AG08395 (cell line): ENCODE results near the gene GALNT18.

Source experiments
- DNase-seq: peaks from one replicate; pipeline ENCODE4 v3.0.0; 2012; ENCODE audit warnings: mixed read lengths, low spot score

The GALNT18 gene

GRCh38 chr11:11306855-11307254 lies 314.9 kb downstream of the GALNT18 start:
- no peak for DNase-seq

- no peak for DNase-seq
Measured at GRCh38 chr11:11304550-11304949, 317.3 kb downstream of the GALNT18 start.

- no peak for DNase-seq
Measured at GRCh38 chr11:11302565-11302964, 319.2 kb downstream of the GALNT18 start.

- DNase-seq, result no peak
Measured at GRCh38 chr11:11301212-11301611, 320.6 kb downstream of the GALNT18 start.

GRCh38 chr11:11297578-11297977 lies 324.2 kb downstream of the GALNT18 start:
- DNase-seq, result no peak

GRCh38 chr11:11296434-11296833 lies 325.4 kb downstream of the GALNT18 start:
- DNase-seq, result no peak

- no peak for DNase-seq
Measured at GRCh38 chr11:11294551-11294855, 327.3 kb downstream of the GALNT18 start.

GRCh38 chr11:11293798-11294550 lies 327.8 kb downstream of the GALNT18 start:
- DNase-seq, result no peak

- DNase-seq, result no peak
Measured at GRCh38 chr11:11292839-11293238, 329.0 kb downstream of the GALNT18 start.

GRCh38 chr11:11291041-11292015 lies 330.5 kb downstream of the GALNT18 start:
- DNase-seq, result no peak

GRCh38 chr11:11290354-11290753 lies 331.5 kb downstream of the GALNT18 start:
- DNase-seq, result no peak

- DNase-seq, result no peak
Measured at GRCh38 chr11:11289669-11290068, 332.1 kb downstream of the GALNT18 start.

GRCh38 chr11:11288972-11289616 lies 332.7 kb downstream of the GALNT18 start:
- no peak for DNase-seq

GRCh38 chr11:11284481-11284880 lies 337.3 kb downstream of the GALNT18 start:
- no peak for DNase-seq

- no peak for DNase-seq
Measured at GRCh38 chr11:11281626-11282025, 340.2 kb downstream of the GALNT18 start.

- no peak for DNase-seq
Measured at GRCh38 chr11:11280826-11281225, 341.0 kb downstream of the GALNT18 start.

- no peak for DNase-seq
Measured at GRCh38 chr11:11279956-11280689, 341.7 kb downstream of the GALNT18 start.

- DNase-seq, result no peak
Measured at GRCh38 chr11:11272254-11272653, 349.6 kb downstream of the GALNT18 start.

- DNase-seq, result no peak
Measured at GRCh38 chr11:11270236-11270775, 351.5 kb downstream of the GALNT18 start.

GRCh38 chr11:11268706-11269105 lies 353.1 kb downstream of the GALNT18 start:
- DNase-seq, result no peak

GRCh38 chr11:11268119-11268518 lies 353.7 kb downstream of the GALNT18 start:
- no peak for DNase-seq

GRCh38 chr11:11267312-11267711 lies 354.5 kb downstream of the GALNT18 start:
- no peak for DNase-seq
